OCI-M2 (cell line): ENCODE measurements around the gene ECHS1.

Experiments used
- DNase-seq: peaks from one replicate; lab custom pipeline; 2025; ENCODE audit not compliant: unreplicated experiment; lab: John Stamatoyannopoulos, UW

The ECHS1 gene

DNA sequence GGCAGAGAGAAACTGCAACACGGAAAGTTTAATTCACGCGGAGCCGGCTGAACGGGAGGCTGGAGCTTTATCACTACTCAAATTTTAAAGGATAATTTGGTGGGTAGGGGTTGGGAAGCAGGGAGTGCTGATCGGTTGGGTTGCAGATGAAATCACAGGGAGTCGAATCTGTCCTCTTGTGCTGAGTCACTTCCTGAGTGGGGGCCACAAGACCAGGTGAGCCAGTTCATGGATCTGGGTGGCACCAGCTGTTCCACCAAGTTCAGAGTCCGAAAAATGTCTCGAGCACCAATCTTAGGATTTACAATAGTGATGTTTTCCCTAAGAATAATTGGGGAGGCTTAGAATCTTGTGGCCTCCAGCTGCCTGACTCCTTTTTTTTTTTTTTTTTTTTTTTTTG is 29.6 kb downstream of the ECHS1 start:
- DNase-seq, result no peak

DNA sequence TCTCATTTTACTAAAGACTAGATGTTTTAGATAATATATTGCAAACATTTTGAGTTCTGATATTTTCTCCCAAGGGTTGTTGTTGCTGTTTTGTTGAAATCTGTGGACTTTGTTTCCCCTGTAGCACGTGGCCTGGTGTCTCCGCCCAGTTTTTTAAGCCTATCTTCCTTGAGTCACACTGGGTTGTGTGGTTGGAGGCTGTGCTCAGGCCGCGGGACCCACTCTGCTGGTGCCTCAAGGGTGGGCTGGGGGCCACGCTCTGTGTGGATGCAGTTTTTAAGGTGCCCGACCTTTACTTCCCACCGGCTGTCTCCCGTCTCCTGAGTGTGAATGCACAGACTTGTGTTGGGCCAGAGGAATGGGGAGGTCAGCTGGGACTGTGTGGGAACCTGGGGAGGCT is 30.2 kb downstream of the ECHS1 start:
- no peak for DNase-seq

GRCh38 chr10:133341983-133342382 is 31.2 kb downstream of the ECHS1 start:
- no peak for DNase-seq

GRCh38 chr10:133339708-133340380 is 33.3 kb downstream of the ECHS1 start:
- no peak for DNase-seq

GRCh38 chr10:133338080-133339071 is 34.8 kb downstream of the ECHS1 start:
- DNase-seq, result no peak

DNA sequence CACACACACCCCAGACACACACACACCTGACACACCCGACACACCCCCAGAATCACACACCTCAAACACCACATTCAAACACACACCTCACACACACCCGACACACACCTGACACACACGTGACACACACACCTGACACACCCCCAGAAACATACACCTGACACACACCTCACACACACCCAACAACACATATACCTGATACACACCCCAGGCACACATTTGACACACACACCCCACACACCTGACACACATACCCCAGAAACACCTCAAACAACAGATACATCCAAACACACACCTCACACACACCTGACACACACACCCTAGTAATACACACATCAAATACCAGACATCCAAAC is 35.8 kb downstream of the ECHS1 start:
- no peak for DNase-seq

DNA sequence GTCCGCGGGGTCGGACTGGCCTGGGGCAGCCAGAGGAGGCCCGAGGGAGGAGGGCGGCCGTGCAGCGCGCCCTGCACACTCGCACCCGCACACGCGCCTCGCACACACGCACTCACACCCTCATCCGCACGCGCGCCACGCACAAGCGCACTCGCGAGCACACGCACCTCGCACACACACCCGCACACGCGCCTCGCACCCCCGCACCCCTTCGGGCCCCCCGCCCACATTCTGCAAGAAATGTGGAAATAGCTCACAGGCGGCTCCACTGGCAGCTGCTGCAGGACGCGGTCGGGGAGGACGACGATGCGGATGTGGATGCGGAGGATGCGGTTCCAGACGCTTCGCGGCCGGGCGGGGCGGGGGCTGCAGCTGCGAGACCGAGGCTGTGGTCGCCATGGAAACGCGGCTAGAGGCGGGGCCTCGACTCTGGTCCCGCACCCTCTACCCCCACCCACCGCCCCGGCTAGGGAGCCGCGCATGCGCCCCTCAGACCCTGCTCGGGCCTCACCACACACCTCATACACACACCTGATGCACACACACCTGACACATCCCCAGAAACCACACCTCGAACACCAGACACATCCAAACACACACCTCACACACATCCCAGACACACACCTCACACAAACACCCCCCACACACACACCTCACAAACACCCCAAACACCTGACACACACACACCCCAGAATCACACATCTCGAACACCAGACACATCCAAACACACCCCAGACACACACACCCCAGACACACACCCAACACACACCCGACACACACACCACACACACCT is 36.4 kb downstream of the ECHS1 start, which contains the start of gene CALY:
TSS of gene CALY (minus strand) at position 320 of the 793 bp plus-strand sequence. CDS start 7,907 bp downstream, outside the sequence.
- no peak for DNase-seq

GRCh38 chr10:133336118-133336576 is 37.0 kb downstream of the ECHS1 start:
- no peak for DNase-seq

- no peak for DNase-seq
Measured at GRCh38 chr10:133335246-133336117, 37.7 kb downstream of the ECHS1 start.

DNA sequence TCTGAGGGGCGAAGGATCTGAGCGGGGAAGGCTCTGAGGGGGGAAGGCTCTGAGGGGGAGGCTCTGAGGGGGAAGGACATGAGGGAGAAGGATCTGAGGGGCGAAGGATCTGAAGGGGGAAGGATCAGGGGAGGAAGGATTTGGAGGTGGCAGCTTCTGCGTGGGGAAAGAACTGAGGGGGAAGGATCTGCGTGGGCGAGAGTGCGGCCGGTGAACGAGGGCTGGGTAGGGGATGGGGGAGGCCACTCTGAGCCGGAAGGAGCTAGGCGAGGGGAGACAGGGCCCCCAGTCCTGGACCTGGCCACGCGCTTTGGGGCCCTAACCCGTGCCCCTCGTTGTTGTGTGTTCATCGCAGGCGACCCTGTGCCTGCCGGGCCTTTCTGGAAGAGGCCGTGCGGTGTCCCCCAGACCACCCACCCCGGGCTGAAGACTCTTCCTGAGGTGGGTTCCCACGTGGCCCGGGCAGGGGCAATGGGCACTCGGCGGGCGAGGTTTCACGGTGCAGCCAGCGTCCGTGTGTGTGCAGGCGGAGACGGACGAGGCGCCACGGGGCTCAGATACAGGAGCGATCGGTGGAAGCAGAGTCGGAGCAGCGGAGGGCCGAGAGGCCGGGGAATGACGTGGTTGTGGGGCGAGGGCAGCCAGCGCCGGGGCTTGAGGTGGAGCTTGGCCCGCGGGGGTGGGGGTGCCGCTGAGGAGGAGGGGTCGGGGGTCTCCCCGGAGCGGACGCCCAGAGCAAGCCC is 38.5 kb downstream of the ECHS1 start:
- DNase-seq, result no peak

GRCh38 chr10:133332936-133333699 is 40.0 kb downstream of the ECHS1 start:
- no peak for DNase-seq

GRCh38 chr10:133329491-133330202 is 43.5 kb downstream of the ECHS1 start:
- DNase-seq, result peak; percentile 53

DNA sequence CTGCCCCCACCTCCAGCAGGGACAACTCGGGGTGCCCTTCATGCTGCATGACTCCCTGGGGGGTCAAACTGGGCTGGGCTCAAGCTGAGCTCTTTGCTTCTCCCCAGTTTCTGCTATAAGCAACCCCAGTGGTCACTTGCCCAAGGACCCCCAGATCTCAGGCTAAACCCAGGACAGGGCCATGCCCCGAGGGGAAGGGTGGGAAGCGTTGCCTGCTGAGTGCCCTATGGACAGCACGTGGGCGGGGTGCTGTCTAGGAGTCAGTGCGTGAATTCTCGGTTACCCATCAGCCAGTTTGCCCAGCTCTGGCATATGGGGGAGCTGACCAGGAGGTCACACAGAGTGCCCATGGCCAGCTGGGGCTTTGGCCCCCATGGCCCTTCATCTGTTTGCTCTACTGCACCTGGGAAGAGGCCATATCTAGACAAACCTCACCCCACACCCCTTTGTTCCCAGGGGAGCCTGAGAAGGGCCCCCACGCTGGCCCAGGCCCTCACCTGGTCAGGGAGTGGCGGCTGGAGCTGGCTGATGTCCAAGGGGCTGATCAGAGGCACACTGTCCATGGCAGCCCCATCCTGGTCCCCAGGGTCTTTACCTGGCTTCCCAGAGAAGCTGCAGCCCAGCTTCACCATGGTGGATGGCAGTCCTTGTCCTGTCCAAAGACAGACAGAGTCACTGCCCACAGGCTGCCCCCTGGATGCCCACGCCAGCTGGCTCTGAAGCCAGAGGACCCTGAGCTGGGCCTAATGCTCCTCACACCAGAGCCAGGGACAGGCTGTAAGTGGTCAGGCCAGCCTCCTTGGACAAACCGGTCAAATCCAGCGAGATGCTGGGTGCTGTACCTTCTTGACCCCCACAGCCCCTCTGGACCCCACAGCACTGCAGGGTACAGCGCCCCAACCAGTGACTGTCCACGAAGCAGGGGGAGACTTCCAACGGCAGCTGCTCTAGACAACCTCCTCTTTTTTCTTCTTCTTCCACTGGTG is 44.5 kb downstream of the ECHS1 start:
- DNase-seq, result no peak

- DNase-seq, result no peak
Measured at GRCh38 chr10:133327651-133328357, 45.4 kb downstream of the ECHS1 start.

DNA sequence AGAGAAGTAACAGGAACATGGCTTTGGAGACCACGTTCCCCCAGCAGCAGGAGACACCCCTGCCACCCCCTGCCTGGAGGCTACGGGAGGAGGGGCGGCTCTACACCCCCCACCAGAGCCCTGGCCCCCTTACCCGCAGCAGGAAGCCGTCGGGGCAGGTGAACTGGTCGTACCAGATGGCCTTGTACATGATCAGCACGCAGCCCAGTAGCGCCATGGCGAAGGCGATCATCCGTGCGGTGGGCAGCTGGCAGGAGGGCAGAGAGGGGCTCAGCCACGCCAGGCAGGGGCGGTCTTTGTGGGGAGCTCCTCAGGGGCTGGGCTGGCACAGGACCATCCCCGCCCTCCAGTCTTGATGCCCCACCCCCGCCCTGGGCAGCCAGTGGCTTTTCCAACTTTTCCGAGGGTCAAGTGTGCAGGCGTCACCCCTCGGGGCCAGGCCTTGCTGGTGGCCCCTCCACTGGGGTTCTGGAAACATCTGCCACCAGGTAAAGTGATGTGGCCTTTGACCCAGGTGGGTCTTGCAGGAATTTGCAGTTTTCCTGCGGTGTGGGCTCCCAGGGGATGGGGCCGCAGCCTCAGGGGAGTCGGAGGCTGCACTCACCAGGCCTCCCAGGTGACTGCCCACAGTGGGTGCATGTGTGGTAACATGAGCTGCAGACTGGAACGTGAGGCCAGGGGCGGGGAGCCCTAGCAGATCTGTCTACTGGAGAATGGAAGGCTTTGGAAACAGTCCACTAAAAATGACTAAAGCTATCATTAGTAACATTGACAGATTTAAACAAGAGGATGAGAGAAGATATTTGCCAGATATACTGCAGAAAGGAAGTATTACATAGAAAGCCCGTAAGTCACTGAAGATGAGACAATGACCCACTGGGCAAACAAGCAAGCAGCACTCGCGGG is 46.2 kb downstream of the ECHS1 start:
- DNase-seq, result no peak
